NCI-H128 (cell line): ENCODE measurements around the gene ODF4.

ENCODE experiments used
- DNase-seq: peaks from one replicate; lab custom pipeline; 2025; ENCODE audit not compliant: unreplicated experiment; lab: John Stamatoyannopoulos, UW

ODF4 gene, protein sequence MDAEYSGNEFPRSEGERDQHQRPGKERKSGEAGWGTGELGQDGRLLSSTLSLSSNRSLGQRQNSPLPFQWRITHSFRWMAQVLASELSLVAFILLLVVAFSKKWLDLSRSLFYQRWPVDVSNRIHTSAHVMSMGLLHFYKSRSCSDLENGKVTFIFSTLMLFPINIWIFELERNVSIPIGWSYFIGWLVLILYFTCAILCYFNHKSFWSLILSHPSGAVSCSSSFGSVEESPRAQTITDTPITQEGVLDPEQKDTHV

DNA sequence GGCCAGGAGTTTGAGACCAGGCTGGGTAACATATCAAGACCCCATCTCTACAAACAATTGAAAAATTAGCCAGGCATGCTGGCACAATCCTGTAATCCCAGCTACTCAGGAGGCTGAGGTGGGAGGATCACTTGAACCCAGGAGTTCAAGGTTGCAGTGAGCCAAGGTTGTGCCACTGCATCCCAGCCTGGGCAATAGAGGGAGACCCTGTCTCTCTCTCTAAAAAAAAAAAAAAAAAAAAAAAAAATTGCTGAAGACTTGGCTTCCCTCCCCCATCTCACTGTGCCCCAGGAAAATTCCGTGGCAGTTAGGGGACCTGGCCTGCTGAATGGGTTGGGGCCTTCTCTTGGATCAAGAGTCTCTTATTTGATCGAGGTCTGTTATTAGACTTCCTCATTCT, at the start of gene ODF4:
ODF4 (plus strand) TSS at position 301 of the 400 bp plus-strand sequence. CDS start 212 bp downstream, outside the sequence.
- no peak for DNase-seq

DNA sequence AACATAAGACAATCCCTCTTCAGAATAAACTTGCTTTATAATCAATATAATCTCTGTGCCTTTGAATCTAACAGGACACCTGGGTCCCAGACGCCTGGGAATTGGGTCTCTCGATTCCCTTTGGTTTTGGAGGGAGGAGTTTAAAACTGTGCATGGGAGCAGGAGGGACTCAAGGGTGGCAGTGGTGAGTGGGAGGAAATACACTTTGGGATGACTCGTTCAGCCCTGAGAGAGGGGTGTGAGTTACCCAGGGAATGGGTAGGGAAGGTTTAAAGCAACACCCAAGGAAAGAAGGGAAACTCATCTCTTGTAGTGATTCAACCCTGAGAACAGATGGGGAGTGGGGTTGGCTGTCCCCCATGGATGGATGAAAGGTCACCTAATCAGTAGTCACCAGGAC, 49.6 kb upstream of the ODF4 start:
- DNase-seq: no peak

DNA sequence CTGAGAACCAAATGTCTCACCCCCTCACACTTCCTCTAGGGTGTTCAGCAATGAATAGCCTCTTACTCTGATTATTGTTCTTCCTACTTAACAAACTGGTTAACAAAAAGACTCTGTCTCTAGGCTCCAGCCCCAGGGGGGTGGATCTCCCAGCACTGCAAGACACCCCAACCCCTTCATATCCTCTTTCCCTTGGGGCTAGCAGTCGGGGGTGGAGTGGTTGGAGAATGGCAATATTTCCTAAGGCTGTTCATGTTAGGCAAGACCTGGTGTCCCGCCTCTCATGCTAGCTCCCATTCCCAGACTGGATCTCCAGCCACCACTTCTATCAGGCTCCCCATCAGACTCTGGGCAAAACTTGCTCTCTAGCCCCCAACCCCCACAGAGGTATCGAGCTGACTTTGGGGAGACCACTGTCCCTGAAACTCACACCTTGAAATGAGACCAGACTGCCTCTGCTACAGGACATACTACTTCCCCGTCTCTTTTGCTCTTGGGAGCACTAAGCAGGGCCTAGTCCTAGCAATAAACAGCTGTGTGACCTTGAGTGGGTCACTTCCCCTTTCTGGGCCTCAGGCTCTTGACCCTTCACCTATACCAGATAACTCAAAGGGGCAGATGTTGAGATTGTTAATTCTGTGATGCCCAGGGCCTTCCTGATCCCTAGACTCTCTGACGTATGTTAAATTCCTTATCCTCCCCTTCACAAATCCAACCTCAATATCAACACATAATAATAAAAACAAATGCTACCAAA, 46.8 kb upstream of the ODF4 start:
- DNase-seq: no peak

DNA sequence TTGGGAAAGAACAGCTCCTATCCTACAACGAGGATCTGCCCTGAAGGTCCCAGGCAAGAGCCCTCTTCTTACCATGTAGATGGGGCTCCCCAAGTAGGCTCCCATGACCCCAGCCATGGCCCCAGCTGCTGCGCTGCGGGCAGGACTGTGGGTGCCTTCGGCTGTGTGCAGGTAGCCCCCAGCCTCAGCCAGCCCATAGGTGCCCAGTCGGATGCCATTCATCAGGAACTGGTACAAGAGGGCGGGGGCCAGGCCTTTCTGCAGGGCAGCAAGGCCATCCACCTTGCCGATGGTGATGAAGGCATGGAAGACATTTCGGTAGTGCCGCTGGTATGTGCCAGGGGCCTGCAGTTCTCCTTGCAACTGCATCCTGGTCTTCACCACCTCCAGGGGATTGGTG, 45.3 kb upstream of the ODF4 start:
- DNase-seq: no peak

DNA sequence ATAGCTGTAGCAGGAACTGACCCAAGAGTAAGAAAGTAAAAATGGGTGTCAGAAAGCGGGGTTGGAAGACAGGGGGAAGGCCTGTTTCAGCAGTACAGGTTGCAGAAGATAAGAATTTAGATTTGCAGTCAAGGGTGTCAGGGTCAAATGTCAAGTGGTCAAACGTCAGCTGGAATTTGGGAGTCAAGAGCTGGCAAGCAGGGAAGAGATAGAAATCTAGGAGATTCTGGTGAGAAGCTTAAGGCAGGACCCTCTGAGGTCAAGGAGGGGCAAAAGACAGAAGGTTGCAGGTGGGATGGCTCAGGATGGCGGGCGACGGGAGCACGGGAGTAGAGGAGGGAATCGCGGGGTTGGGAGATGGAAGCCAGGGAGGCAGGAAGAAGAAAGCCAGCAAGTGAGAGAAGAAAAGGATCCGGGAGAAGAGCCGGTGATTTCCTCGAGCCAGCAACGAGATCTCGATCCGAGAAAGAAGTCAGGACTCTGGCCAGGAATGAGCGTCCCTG, 44.8 kb upstream of the ODF4 start:
- DNase-seq: no peak

DNA sequence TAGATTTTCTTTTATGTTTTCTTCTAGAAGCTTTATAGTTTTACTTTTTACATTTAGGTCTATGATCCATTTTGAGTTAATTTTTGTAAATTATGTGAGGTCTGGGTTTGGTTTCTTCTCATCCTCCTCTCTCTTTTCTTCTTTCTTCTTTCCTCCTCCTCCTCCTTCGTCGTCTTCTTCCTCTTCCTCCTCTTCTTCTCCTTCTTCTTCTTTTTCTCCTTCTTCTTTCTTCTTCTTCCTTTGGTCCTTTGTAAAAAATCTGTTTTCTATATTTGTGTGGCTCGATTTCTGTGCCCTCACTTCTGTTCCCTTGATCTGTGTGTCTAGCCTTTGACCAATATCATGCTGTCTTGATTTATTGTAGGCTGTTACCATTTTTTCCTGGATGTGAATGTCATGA, 39.4 kb upstream of the ODF4 start:
- no peak for DNase-seq

DNA sequence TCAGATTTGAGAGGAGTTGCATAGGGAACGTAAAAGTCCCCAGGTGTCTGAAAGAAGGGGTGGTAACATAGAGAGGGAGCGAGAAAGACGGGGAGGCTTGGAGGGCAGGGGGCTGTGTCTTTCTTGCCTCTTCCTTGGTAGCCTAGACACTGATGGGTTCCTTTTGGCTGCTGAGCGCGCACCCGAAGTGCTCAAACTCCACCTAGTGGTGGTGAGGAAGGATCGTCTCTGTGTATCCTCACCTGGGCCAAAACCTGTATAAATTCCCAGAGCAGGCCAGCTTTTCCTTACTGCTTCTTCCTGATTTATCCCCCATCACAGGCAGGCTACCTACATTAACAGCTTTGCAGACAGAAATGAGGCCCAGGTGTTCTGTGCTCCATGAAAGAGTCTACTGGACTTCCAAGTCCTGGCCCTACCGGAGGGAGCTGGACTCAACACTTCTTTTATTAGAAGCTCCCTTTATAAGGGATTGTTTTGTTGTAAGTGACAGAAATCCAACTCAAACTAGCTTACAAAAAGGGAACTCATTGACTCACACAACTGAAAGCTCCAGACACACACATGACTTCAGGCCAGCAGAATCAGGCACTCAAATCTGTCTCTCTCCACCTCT, 38.9 kb upstream of the ODF4 start:
- peak; percentile 28 for DNase-seq

DNA sequence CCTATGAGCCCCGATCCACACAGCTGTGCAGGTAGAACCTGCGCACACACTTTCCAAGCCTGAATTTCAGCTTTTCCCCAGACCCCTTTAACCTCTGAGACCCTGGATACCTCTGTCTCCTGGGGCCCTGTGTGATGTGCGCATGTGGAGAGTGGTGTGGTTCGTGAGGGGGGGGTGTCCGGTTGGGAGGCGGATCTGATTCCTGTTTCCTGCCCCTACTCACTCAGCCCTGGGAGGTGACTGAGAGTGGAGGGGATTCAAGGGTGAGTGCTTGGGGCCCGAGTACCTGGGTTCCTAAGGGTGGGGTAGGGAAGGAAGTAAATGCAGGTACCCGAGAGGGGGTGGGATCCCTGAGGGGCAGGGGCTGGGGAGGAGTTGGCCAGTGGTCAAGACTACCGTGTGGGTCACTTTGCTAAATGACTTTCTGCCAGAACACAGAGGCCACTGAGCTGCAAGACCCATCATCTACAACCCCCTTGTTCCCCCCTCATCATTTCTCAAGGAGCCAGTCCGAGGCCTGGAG, 29.0 kb upstream of the ODF4 start:
- DNase-seq: no peak

DNA sequence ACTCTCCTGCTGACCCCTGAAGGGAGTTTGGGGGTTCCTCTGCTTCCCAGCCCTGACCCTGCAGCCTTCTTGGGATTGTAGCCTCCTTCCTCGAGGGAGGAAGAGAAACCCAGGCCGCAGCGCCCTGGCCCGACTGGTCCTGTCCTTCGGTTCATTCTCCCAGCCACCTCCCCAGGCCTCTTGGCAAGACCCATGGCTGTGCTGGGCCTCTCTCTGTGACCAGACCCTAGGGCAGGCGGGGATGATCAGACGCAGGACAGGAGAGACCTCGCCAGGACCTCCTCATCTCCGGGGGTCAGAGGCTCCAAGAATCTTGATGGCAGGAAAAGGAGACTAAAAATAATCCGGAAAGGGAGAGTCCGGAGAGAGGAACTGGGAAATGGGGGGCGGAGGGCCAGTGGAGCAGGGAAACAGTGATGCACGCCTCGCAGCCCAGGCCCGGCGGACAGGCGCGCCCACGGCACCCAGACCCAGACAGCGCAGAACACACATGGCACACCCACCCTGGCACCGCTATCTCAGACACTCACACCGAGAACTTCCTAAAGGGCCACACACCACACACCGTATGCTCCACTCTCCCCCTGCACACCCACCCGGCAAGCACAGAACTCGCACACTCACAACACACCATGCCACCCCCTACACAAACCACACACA, 28.4 kb upstream of the ODF4 start:
- no peak for DNase-seq

DNA sequence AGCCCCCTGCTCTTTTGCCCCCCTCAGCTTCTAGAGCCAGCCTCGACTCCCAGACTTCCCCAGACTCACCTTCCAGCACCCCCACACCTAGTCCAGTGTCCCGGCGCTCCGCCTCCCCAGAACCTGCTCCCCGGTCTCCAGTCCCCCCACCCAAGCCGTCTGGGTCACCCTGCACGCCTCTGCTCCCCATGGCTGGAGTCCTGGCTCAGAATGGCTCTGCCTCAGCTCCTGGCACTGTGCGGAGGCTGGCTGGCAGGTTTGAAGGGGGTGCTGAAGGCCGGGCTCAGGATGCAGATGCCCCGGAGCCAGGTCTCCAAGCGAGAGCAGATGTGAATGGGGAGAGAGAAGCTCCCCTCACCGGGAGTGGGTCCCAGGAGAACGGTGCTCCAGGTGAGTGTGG, 27.4 kb upstream of the ODF4 start:
- DNase-seq: no peak

DNA sequence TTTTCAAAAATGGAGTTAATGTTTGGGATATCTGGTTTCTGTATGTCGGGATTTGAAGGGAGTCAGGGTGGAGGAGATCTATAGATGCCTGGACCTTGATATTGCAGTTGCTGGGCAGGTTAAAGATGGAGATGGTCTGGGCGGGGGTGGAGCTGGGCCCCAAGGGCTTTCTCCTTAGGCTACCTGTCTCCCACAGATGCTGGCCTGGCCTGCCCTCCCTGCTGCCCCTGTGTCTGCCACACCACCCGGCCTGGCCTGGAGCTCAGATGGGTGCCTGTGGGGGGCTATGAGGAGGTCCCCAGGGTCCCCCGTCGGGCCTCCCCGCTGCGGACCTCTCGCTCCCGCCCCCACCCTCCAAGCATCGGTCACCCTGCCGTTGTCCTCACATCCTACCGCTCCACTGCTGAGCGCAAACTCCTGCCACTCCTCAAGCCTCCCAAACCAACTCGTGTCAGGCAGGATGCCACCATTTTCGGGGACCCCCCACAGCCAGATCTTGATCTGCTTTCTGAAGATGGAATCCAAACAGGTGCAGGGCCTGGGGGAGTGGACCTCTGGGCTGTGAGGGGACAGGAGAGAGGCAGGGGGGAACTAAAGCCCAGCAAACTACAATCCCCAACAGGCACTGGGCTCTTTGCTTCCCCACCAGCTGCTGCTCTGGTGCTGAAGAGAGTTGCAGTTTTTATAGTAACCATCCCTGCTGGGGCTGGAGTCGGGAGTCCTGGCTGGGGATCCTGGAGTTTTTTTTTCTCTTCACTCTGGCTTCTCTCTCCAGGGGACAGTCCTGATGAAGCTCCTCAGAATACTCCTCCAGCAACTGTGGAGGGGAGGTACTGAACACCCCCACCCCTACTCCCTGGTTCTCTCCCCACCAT, 26.7 kb upstream of the ODF4 start:
- no peak for DNase-seq

DNA sequence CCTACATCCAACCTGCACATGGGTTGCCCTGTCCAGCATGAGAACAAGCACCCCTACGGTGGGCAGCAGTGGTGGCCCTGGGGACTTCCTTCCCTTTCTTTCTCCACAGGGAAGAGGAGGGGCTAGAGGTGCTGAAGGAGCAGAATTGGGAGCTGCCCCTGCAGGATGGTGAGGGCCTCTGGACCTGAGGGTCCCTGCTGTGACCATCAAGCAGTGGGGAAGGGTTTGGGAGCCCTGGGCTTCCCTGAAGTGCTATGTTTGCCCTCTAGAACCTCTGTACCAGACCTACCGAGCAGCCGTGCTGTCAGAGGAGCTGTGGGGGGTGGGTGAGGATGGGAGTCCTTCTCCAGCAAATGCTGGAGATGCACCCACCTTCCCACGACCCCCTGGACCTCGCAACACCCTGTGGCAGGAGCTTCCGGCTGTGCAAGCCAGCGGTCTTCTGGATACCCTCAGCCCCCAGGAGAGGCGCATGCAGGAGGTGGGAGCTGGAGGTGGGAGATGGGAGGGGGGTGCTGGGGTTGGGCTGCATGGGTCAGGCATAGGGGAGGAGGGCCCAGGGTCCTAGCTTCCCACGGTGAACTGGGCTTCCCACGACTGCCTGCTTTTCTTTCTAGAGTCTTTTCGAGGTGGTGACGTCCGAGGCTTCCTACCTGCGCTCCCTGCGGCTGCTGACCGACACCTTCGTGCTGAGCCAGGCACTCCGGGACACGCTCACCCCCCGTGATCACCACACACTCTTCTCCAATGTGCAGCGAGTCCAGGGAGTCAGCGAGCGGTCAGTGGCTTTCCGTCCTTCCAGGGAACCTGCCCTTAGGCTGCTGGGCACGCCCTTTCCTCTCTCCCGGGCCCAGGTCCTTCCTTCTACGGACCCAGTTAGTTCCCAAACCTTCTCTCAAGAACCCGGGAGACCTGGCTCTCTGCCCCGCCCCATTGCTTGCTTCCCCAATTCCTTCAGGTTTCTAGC, 24.6 kb upstream of the ODF4 start:
- DNase-seq: no peak

DNA sequence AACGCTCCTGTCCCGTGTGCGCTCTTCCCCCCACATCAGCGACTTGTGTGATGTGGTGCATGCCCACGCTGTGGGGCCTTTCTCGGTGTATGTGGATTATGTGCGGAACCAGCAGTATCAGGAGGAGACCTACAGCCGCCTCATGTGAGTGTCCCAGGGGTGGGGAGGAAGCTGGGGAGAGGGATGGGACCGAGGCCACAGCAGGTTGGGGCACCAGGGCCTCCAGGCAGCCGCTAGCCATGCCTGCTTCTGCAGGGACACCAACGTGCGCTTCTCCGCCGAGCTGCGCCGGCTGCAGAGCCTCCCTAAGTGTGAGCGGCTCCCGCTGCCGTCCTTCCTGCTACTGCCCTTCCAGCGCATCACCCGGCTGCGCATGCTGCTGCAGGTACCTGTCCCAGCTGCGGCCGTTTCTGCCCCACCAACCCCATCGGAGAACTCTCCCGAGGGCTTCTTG, 23.8 kb upstream of the ODF4 start:
- no peak for DNase-seq

DNA sequence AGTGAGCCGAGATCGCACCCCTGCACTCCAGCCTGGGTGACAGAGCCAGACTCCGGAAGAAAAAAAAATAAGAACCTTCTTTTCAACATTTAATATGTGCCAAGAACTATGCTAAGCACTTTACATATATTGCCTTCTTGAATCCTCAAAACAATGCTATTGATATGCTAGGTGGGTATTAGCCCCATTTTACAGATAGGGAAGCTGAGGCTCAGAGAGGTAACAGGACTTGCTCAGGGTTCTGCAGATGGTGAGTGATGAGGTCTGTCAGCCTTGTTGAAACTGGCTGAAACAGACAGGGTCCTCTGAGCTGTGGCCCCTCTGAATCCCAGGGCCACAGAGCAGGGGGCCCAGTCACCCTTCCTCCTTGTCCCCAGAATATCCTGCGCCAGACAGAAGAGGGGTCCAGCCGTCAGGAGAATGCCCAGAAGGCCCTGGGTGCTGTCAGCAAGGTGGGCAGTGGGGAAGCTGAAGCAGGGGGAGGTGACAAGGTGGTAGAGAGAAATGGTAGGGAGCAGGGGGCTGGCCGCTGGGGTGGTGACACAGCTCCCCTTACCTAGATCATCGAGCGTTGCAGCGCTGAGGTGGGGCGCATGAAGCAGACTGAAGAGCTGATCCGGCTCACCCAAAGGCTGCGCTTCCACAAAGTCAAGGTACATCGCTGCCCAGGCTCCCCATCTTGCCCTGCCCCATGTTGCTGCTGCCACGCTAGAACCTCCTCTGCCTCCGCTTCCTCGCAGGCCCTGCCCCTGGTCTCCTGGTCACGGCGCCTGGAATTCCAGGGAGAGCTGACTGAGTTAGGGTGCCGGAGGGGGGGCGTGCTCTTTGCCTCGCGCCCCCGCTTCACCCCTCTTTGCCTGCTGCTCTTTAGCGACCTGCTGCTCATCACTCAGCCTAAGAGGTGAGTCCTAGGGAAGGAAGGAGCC, 21.4 kb upstream of the ODF4 start:
- DNase-seq: no peak

DNA sequence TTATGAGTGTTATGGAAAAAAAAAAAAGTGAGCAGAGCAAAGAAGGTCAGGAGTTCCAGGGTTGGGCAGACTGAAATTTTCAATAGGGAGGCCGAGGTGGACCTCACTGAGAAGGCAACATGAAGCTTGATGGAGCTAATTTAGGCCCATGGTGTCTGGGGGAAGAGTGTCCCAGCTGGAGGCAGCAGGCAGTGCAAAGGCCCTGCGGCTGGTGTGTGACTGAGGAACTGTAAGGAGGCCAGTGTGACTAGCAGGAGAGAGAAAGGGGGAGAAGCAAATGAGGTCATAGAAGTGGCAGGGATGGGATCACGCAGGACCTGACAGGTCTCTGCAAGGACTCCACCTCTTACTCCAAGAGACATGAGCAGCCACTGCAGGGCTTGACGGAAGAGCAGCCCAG, 19.4 kb upstream of the ODF4 start:
- no peak for DNase-seq

DNA sequence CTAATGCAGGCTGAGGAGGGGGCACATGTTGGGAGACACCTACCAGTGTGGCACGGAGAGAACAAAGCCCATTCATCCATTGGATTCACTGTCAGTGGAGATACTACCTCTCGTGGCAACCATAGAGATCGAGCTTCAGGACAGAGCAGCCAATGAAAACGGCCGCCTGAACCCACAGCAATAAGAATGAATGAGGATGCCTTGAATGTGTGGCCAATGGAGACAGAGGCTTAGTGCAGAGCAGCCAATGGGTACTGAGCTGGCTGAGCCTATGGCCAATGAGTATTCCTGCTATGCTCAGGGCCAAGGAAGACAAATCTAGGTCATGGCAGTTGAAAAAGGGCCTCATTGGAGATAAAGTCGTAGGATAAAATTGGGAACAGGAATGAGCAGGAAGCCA, 18.6 kb upstream of the ODF4 start:
- no peak for DNase-seq

DNA sequence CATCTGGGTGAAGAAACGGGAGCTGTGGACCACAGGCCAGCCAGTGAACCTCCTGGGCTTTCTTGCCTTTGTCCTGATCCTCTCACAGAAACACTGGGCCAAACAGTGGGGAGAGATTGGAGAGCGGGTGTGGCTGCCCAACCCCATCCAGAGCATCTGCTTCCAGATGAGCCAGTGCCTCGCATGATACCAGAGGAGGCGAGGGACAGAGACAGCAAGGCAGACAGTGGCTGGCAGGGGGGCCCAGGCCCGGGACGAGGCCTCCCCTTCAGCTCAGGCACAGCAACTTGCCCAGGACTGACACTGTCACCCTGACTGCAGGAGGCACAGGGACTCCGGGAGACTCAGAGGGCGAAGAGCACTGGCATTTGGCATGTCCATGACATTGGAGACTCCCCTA, 17.6 kb upstream of the ODF4 start:
- no peak for DNase-seq

DNA sequence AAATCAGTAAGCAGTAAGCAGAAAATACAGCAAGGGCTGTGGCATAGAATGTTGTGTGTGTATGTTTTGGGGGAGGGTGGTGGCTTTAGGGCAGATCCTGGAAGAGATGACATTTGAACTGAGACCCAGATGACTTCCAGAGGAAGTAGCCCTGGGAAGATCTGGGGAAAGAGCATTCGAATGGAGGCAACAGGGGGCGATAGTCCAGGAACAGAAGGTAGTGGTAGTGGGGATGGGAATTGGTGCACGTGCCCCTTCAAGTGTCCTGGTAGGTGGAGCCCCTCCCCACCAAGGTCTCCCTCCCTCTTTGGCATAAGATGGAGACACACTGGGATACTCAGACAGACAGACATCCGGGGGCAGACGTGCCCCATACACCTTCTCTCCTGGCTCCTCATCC, 15.5 kb upstream of the ODF4 start:
- no peak for DNase-seq
